Fibroblast of peridontal ligament (primary cell): ENCODE data around the gene NUDT13.

Experiments
- DNase-seq: peaks from one replicate; pipeline ENCODE4 v3.0.0-alpha.2; 2010; ENCODE audit errors: extremely low read depth

NUDT13 gene

GRCh38 chr10:73163096-73163495 is 52.8 kb downstream of the NUDT13 start:
- peak; percentile 44 for DNase-seq

- DNase-seq = no peak
Measured at GRCh38 chr10:73166972-73167371, 56.7 kb downstream of the NUDT13 start.

GRCh38 chr10:73167458-73167782 is 57.2 kb downstream of the NUDT13 start:
- peak; percentile 44 for DNase-seq

GRCh38 chr10:73167783-73168464 is 57.7 kb downstream of the NUDT13 start, which contains the start of the genes ECD and FAM149B1:
Gene ECD, minus strand, starts transcription at chr10:73168008. Its CDS starts 4,071 bp downstream, at chr10:73163937.
Gene FAM149B1, plus strand, starts transcription at chr10:73168119. Its CDS starts 221 bp downstream, at chr10:73168340.
- peak; percentile 94 for DNase-seq

GRCh38 chr10:73168465-73168803 is 58.2 kb downstream of the NUDT13 start:
- no peak for DNase-seq

GRCh38 chr10:73169320-73169719 is 59.1 kb downstream of the NUDT13 start:
- no peak for DNase-seq

- DNase-seq = no peak
Measured at GRCh38 chr10:73172867-73173266, 62.6 kb downstream of the NUDT13 start.

GRCh38 chr10:73174148-73174925 is 64.1 kb downstream of the NUDT13 start:
- no peak for DNase-seq
